Forelimb muscle (tissue), 1 donor: ENCODE data around the gene SYNGR1. TPM values are rescaled to one million over a fixed set of nuclear protein-coding genes. Genes with fewer than 3 reads are reported as not detected.

Experiments
- DNase-seq: peaks from one replicate; pipeline ENCODE4 v3.0.0-alpha.2; 2013; ENCODE audit warnings: low read depth
- polyA plus RNA-seq: library from polyadenylated mRNA; unstranded; fragments of 120-200 nt; gene quantifications from one replicate; pipeline ENCODE4 v1.2.1, GENCODE V29; 2013; ENCODE audit not compliant: insufficient read length

The SYNGR1 gene, protein sequence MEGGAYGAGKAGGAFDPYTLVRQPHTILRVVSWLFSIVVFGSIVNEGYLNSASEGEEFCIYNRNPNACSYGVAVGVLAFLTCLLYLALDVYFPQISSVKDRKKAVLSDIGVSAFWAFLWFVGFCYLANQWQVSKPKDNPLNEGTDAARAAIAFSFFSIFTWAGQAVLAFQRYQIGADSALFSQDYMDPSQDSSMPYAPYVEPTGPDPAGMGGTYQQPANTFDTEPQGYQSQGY
- 12.9 TPM for polyA plus RNA-seq

DNA sequence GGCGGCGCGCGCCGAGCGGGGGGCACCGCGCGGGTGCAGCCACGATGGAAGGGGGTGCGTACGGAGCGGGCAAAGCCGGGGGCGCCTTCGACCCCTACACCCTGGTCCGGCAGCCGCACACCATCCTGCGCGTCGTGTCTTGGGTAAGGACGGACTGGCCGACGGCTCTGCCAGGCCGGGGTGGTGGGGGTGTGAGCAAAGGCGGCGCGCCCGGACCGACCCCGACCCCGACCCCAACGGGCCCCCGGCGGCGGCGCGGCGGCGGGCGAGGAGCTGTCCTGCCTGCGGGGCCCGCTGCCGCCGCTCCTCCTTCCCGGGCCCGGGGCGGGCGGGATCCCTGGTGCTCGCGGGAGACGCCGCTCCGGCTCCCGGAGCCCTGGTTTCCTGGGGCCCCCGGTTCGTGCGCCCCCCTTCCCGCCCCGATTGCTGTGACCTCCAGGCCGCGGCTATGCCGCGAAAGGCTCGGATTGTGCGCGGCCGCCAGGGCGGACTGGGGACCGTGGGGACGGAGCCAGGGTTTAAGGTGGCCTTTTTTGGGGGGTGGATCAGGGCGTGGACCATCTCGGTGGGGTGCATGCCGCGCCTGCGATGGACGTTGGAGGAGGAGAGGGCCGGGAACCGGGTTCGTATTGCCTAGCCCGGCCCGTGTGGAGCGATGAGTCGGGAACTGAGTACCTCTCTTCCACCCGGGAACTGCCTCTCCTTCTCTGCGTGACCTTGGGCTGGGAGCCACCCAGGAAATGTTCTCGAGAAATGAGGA is at the start of gene SYNGR1:
SYNGR1 (plus strand) TSS at position 25 of the 760 bp plus-strand sequence; CDS start at position 45, 20 bp downstream.
- no peak for DNase-seq

DNA sequence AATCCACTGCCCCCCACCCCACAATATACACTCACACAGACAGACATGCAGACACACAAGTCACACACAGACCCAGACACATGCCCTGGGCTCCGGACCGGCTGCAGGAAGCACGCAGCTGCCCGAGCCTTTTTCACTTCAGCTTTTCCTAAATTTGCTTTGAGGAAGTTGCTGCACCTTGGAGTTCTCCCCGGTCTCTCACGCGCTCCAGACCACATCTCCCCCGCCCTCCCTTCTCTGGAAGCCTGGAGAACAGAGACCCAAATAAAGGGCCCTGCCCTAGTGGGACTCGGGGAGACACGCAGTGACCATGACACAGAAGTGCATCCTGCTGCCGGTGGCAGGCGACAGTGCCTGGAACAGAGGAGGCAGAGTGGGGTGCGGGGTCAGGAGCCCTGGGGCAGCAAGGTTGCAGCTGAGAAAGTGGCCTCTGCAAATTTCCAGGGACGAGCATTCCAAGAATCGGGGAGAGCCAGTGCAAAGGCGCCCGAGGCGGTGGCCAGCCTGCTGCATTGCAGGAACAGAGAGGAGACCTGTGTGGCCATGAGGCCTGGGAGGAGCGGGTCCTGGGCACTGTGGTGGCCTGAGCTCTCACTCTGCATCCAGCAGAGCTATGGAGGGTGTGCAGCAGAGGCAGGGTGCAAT is 49.5 kb upstream of the SYNGR1 start:
- DNase-seq = no peak

DNA sequence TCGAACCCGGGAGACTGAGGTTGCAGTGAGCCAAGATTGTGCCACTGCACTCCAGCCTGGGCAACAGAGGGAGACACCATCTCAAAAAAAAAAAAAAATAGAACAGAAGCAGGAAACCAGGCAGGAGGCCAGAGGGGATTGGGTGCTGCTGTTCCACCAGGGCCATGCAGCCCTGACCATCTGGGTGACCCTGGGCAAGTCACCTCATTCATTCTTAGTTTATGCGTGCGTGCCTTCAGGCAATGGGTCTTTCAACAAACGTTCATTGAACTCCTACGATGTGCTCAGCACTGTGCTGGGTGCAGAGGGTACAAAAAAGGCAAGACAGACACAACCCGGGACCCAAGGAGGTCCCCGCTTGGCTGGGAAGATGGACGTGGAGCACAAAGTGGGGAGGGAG is 48.7 kb upstream of the SYNGR1 start:
- DNase-seq = no peak

DNA sequence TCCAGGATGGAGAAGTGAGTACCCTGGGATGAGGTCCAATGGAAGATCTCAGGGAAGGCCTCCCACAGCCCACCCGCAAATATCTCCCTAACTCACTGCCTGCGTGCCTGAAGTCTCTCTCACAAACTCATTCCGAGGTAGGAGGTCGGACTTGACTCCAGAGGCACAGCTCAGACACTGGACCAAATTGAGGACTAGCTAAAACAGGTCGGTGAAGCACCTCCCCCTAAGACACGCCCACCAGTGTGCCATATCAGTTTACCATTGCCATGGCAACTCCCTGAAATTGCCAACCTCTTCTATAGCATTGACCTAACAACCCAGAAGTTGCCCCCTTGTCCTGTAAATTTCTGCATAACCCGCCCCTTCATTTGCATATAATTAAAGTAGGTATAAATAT is 47.9 kb upstream of the SYNGR1 start:
- no peak for DNase-seq

DNA sequence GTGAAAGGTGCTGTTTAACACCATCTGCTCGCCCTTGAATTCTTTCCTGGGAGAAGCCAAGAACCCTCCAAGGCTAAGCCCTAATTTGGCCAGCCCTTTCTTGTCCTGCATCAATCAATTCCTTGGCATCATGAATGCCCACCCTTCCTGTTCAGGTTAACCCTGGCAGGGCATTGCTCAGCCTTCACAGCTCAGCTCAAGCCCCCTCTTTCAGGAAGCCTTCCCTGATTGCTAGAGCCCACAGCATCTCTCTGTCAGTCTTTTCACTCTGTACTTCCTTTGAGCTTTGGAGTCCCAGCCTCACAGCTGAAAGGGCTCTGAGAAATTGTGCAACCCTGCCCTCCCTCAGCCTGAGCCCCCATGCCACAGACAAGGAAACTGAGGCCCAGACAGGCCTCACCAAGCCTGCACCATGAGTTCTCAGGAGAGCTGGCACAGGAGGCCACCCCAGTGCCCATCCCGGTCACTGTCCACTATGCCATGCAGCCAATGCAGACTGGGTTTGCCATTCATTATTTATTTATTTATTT is 47.3 kb upstream of the SYNGR1 start:
- no peak for DNase-seq

- no peak for DNase-seq
Measured at GRCh38 chr22:39303358-39303757, 46.4 kb upstream of the SYNGR1 start.

DNA sequence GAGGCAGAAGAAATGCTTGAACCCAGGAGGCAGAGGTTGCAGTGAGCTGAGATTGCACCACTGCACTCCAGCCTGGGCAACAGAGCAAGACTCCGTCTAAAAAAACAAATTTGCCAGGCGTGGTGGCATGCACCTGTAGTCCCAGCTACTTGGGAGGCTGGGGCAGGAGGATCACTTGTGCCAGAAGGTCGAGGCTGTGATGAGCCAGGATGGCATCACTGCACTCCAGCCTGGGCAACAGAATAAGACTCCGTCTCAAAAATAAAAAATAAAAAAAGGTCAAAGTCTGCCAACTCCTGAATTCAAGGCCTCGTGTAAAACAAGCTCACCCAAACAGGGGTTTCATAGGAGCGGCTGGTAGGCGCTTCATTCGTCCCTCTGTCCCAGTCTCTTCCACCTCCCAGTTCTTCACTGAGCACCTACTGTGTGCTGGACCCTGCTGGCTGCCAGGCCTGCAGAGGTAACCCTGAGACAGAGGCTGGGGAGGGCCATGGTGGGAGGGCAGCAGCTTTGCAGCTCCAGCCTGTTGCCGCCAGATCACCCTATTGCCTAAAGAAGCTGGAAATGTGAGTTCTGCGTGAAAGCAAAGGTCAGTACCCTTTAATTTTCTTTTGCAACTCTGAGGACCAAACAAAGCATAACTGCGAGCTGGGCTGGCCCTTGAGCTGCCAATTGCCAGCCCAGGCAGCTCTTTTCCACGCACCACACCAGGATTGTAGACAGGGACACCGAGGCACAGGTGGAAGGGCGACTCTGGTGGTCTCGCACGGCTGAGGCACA is 45.7 kb upstream of the SYNGR1 start:
- DNase-seq = no peak

GRCh38 chr22:39306456-39307361 is 43.1 kb upstream of the SYNGR1 start:
- no peak for DNase-seq

GRCh38 chr22:39308614-39309363 is 41.0 kb upstream of the SYNGR1 start:
- no peak for DNase-seq

DNA sequence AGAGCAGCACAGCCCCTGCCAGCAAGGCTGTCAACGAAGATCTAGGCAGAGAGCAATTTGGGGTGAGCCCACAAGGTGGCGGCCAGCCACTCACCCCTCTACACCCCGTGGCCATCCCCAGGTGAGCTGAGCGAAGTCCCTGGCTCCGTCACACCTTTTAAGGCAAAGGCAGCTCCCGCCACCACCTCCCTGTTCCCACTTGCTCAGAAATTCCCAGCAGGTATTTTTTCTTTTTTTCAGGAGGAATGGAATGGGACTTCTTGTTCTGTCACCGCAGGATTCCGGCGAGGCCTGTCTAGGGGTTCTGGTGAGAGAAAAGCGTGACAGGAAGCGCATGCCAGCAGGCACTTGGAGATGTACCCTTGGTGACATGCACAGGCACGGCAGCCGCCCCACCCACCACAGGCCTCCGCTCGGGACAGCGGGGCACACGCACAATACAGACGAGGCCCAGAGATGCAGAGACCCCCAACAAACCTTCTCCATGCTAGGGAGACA is 40.4 kb upstream of the SYNGR1 start:
- DNase-seq = no peak

DNA sequence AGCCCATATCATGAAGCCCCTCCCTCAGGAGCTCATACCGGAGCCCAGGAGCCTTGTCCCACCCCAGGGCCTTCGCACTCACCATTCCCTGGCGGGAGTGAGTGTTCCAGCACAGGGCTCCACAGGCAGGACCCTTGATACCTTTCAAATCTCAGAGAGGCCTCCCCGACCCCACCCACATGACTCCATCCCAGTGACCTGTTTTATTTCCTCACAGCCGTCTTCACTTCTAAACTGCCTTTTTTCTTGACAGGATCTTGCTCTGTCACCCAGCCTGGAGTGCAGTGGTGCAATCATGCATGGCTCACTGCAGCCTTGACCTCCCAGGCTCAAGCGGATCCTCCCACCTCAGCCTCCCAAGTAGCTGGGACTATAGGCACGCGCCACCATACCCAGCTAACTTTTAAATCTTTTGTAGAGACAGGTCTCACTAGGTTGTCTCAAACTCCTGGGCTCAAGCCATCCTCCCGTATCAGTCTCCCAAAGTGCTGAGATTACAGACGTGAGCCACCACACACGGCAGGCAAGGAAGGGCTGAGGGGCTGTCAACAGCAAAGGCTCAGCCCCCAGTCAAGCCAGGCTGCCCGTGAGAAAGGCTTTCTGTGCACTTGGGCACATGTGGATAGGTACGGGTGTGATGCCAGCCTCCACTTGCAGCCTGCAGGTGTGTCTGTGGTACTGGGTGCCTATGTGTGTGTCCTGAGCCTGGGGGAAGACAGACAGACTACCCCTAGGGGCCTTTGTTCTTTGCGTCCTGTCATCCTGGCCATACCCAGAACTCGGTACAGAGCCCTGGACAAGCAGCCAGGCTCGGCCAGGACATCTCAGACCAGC is 39.7 kb upstream of the SYNGR1 start:
- no peak for DNase-seq

DNA sequence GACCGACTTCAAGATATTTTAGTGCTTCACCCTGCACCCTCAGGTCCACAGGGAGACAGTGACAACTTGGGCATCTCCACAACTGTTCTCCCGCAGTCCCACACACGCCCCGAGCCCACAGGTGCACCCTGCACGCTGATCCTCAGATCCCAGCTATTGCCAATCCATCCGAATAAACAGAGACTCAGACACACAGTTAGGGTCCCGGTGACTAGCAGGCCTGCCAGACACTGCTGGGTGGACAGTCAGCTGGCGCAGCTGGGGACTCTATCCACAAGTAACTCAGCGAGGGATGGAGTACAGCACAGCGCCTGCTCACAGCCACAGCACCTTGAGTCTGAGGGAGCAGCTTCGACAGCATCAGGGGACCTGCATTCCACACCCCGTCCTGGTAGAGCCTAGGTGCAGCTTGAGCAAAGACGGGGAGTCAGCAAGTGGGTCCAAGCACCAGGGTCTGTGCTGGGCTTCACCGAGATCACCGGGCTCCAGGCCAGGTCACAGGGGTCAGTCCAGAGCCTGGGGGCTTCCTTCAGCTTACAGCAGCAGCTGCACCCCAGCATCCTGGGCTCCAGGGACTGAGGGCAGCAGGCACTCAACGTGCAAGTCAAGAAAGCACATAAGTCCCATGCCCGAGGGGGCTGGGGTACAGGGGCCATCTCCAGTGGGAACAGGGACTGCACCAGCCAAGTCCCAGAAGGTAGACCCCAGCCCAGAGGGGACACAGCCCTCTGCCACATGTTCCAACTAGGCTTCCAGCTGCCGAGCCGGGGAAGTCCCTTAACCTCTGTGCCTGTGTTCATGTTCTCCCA is 38.0 kb upstream of the SYNGR1 start:
- DNase-seq = no peak

- DNase-seq = no peak
Measured at GRCh38 chr22:39312410-39312809, 37.4 kb upstream of the SYNGR1 start.

- no peak for DNase-seq
Measured at GRCh38 chr22:39313258-39314001, 36.4 kb upstream of the SYNGR1 start.

- no peak for DNase-seq
Measured at GRCh38 chr22:39314251-39314971, 35.4 kb upstream of the SYNGR1 start.

DNA sequence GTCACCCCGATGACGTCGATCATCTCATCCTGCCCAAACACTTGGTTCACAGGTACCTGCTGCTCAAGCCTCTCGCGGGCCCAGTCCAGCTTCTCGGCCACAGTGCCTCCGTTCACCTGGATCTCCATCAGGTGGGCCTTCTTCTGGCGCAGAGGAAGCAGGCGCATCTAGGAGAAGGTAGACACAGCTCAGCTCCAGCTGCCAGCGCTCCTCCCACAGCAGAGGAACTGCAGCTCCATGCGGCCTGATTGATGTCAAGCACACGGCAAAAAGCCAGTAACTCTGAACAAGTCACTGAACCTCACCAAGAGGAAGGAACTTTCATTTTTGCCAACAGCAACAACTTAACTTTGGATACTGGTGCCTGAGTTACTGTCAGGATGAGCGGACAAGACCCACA is 34.4 kb upstream of the SYNGR1 start:
- no peak for DNase-seq
